Raji (cell line): ENCODE measurements around the gene MBOAT7.

ENCODE experiments used
- POLR2A ChIP-seq: IDR thresholded peaks from 2 replicates; pipeline ENCODE4 v1.6.1; 2011; ENCODE audit warnings: low read depth, low read length, control low read depth; ENCODE audit not compliant: insufficient read depth

Gene MBOAT7

DNA sequence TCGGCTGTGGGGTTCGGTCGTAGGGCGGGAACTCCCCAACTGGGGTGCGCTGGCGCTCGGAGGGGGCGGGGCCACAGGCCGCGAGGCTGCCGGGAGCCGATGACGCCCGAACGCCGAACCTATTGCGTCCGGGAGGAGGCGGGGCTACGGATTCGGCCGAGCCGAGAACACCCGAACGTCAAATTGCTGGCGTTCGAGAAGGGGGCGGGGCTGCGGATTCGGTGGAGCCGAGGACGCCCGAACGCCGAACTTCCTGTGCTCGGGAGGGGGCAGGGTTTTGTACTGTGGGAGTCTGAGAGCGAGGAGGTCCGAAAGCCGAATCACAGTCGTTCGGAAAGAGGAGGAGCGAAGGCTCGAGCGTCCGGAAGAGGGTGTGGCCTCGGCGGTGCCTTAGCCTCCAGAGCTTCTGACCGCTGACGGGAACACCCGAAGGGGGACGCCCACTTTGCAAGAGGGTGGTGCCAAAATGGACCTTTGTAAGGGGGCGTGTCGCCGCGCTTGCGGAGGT, 1.2 kb upstream of the MBOAT7 start:
- no peak; the same call in 1 of the 2 replicates for TF ChIP-seq POLR2A

DNA sequence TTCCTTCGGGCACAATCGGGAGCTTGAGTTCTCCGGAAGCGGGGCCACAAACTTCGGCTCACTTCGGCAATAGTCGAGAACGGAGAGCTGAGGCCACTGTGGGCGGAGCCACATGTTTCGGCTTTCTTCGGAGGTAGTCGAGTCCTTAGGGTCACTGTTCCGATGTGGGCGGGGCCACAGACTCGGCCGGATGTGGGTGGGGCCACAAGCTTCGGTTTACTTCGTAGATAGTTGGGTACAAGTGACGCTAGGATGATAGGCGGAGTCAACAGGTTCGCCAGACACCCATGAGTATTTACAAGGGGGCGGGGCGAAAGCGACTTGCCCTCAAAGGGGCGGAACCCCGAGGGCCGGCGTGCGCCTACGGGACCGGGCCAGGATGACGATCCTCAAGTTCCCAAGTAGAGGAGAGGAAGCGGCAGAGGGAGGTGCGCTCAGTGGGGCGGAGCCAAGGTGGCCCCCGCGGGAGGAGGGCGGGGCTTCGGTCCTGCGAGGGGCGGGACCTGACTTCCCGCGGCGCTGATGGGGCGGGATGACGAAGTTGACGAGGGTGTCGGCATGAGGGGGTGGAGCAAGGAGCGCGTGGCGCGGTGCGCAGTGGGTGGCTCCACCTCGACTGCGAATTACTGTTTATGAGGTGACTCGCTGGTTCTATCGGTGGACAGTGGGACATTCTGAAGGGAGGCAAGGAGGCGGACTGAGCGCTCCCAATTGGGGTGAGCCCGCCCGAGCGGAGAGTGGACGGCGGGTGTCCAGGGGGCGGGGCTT, 539 bp upstream of the MBOAT7 start:
- TF ChIP-seq POLR2A, result peak; percentile 77

DNA sequence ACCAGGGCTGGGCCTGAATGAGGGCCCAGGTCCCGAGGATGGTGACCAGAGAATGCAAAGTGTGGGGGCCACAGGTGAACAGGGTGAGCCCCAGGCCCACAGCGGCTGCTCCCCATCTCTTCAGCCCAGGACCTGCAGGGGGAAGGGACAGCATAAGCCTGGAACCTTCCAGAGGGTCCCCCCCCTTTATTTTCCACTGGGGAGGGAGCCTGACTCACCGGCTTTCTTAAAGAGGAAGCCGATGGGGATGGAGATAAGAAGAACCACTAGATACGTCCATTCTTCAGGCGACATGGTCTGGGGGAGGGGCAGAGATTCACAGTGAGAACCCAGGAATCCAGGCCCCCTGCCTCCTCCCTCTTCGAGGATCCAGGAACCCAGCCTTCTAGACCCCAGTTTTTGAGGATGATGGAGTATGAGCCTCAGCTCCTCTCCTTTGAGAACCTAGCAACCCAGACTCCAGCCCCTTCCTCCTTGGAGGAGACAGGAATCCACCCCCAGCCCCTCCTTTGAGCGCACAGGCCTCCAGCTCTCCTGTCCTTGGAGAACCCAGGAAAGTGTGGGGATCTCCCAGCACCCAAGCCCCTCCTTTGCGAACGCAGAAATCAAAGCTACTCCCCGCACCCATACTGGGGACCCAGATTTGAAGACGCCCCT, 1.0 kb downstream of the MBOAT7 start:
- no peak for TF ChIP-seq POLR2A

DNA sequence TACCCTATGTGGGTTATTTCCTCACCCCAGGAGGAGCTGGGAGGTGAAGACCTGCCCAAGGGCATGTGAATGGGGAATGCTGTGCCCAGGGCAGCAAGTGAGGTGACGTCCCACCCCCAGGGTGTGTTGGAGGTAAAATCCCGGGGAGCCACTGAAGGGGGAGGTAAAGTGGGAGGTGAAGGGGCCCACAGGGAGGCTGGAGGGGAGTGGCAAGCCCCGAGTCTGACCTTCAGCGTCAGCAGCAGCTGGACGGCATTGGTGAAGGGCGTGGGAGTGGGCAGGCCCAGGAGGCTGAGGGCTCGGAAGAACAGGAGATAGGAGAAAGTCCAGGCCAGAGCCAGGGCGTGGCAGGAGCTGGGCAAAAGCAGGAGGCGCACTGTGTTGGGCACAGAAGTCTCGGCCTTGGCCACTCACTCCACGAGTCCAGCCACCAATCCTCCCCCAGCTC, 2.4 kb downstream of the MBOAT7 start:
- no peak for TF ChIP-seq POLR2A

DNA sequence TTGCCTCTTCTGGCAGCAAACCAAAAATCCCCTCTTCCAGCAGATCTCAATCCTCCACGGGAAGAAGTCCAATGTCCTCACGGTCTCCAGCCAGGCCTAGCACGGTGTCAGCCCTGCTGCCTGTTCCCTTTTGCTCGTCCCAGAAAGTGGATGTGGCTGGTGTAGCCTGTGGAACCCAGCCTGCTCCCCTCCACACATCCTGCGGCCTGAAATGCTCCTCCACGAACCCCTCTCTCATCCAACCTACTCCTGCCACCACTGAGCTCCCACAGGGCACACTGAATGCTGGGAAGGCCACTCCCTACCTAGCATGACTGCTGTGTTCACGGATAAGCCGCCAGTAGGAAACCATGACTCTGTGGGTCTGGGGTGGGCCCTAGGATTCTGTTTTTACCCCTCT, 3.0 kb downstream of the MBOAT7 start:
- no peak for TF ChIP-seq POLR2A

DNA sequence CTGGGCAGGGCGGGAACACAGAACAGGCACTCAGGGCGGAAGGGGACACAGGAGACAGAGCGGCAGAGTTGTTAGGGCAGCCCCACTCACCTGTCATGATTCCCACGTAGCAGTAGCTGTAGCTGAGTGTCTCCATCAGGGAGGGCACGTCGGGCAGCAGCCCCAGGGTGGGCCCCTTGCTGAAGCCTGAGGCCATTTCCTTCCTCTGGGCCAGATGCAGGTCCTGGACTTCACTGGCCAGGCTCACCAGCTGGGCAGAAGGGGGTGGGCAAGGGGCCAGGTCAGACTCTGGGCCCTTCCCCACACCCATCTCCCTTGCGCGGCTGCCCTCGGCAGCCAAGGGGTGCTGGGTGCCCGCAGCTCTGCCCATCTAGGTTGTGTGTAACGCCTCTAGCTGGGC, 5.9 kb downstream of the MBOAT7 start:
- TF ChIP-seq POLR2A, result no peak

DNA sequence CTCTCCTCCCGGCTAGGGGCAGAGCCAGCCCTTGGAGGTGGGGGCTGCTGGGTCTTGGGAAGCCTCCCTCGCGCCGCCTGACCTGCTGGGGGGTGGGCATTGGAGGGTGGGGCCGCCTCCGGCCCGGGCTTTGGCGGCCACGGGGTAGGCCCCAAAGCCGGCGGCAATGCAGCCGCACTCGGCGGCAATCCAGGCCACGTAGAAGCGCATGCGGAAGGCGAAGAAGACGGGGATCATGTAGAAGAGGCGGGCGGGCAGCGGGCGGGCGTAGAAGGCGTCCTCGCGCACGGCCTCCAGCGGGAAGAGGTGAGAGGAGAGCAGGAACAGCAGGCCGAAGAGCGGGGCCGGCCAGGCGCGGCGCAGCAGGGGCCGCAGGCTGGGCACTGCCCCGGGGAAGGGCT, 8.7 kb downstream of the MBOAT7 start:
- no peak for TF ChIP-seq POLR2A

DNA sequence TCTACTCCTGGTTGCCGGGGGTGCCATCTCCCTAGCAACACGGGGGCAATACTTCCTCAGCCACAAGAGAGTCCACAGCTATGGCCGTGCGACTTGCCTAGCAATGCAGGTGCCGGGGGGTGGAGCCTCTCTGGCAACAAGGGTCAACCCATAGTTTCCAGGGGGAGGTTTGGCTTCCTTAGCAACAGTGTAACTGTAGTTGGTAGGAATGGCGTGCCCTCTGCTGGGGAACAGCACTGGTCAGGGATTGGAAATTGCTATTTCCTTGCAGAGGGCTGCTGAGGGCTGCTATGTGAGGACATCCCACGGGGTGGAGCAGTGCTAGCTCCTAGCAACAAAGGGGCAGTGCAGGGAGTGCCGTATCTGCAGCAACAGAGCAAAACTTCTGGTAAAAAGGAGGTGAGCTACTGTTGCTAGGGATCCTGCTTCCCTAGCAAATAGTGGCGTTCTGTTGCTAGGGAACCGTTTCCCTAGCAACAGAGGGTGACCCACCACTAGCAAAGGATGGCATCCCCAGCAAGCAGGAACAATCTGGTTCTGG, 9.4 kb downstream of the MBOAT7 start:
- TF ChIP-seq POLR2A, result no peak

DNA sequence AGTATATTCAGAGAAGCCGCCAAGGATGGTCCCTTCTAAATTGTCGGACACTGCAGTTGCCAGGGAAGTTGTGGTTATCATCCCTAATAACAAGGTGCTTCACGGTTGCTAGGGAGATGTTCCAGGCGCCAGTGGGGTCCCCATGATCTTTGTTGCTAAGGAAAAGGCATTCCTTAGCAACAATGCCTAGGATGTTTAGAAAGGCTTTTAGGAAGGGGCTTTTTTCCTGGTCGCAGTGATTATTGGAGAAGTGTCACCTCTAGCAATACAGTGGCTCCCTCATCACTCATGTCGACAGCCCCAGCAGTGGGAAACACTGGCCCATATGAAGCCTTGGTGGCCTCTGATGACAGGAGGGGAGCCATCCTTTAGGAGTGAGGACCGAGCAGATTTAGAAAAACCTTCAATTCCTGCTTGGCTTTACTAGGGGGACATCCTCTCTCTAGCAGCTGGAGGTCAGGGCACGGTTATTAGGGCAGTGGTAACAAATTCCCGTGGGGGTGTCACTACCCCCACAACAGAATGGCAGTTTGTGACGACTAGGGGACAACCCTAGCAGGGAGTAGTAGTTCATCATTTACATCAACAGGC, 10.0 kb downstream of the MBOAT7 start:
- TF ChIP-seq POLR2A, result no peak

DNA sequence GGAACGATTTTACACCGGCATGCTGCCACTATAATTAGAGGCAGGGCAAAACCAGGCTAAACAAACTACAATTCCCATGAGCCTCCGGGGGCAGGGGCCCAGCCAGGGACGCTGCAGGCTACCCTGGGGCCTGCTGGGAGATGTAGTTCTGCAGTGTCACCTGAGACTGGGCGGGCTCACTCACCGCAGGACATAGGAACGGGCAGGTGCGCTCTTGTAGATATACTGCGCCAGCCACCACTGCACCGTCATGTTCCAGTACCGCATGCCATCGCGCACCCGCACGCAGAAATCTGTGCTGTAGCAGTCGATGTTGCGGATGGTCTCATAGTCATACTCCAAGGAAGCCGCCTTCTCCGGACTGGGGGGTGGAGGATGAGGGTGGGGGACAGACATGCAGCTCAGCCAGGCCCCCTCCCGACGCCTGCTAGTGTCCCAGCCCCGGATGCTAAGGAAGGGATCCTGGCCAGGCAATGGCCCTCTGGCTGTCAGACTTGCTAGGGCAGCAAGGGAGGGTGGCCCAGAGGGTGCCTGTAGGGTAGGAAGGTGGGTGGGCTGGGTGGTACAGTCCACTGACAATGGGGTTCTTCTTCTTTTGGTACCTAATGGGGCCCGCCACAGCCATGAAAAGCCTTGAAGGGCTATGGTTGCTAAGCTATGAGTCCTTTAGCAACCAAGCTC, 10.7 kb downstream of the MBOAT7 start:
- no peak for TF ChIP-seq POLR2A

DNA sequence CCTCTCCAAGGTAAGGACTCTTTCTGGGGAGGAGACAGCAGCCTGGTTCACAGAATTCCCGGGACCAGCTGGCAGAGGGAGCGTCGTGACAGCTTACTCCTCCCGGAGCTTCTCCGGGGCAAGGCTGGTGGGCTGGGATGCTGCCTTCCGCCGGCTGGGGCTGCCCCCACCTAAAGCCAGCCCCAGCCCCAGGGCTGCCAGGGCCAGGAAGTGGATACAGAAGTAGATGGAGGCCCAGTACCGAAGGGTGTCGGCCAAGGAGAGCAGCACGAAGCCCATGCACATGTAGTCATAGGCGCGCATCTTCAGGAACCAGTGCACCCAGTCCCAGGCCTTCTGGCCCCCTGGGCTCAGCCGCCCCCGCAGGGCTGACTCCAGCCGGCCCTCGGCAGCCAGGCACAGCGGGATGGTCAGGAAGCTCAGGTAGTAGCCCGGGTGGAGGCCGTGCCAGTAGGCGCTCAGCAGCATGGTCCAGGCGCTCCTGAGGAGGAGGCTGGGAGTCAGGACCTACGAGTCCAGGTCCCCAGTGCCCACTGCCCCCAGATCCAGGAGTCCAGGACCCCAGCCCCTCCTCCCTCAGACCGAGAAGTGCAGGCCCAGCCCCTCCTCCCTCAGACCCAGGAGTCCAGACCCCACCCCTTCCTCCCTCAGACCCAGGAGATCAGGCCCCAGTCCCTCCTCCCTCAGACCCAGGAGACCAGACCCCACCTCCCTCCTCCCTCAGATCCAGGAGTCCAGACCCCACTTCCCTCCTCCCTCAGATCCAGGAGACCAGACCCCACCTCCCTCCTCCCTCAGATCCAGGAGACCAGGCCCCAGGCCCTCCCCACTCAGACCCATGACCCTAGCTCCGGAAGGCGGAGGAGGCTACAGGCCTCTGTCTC, 15.2 kb downstream of the MBOAT7 start:
- TF ChIP-seq POLR2A, result no peak

DNA sequence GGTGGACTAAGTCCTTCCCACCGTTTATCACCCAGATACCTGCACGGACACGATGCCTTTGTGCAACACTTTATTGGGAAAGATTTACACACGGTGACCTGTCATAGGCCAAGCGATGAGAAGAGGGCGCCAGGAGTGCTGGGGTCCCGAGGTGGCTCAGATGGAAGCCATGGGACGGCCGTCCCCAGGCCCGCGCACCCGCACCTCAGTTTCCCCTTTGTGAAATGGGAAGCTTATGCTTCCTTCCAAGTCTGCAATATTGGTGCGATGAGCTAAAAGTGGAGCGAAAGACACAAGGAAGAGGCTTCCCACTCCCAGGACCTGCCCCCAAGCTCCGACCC, 16.1 kb downstream of the MBOAT7 start:
- no peak for TF ChIP-seq POLR2A

DNA sequence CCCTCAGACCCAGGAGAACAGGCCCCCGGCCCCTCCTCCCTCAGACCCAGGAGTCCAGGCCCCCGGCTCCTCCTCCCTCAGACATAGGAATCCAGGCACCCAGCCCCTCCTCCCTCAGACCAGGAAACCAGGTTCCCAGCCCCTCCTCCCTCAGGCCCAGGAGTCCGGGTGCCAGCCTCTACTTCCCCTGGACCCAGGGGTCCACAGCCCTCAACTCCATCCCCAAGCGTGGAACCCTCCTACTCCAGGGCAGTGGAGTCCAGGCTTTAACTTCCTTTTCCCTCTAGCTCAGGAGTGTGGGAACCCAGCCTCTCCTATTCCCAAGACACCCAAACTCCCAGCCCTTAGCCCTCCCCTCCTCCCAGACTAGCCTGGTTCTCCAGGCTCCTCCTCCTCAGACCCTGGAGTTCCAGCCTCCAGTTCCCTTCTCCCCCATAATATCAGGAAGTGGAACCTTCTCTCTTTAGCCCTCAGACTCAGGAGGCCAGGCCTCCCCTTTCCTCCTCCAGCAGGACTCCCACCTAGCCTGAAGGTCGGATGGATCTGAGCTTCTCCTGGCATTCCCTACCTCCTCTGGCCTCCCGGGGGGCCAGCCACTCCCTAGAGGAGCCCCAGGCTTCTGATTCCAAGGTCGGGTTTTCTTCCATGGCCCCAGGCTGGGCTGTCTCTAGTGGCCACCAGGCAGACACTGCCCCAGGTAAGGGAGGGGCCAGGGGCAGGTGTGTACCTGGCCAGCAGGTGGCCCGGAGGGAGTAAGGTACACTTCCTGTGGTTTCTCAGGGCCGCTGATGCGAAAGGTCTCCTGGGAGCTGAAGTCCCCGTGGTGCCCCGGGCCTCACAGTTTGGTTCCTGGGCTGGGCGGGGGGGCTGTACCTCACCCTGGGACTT, 16.7 kb downstream of the MBOAT7 start, which contains the start of gene TMC4:
Gene TMC4 (minus strand): TSS at position 690 of the 888 bp plus-strand sequence. CDS start 43 bp downstream, at position 647.
- no peak for TF ChIP-seq POLR2A

DNA sequence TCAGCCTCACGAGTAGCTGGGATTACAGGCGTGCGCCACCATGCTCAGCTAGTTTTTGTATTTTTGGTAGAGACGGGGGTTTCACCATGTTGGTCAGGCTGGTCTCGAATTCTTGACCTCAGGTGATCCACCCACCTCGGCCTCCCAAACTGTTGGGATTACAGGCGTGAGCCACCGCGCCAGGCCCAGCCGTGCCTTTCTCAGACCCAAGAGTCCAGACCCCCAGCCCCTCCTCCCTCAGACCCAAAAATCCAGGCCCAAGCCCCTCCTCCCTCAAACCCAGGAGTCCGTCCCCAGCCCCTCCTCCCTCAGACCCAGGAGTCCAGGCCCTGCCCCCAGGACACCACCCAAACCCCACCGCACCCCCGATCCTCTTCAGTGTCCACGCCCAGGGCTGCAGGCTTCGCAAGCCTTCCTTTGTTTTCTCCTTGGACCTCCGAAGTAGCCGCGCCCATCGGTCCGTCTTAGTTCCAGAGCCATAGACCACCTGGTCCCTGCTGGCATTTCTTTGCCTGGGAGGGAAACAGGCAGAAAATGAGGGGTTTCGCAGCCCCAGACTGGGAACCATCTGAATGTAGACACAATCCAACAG, 20.1 kb downstream of the MBOAT7 start:
- no peak for TF ChIP-seq POLR2A
